GM19452 (cell line): ENCODE measurements around the gene WDR27.
"Not testable (repeated sequence)": the region's sequence is repeated elsewhere in the genome, so short reads cannot be mapped to it uniquely, and the experiment has no call there.

Source experiments
- ATAC-seq: cut with Tn5 transposase; IDR thresholded peaks from one replicate; pipeline ENCODE4 v1.9.1; 2021; ENCODE audit not compliant: unreplicated experiment

WDR27 gene

GRCh38 chr6:169452117-169452868 is 249.5 kb downstream of the WDR27 start:
- ATAC-seq = no peak

DNA sequence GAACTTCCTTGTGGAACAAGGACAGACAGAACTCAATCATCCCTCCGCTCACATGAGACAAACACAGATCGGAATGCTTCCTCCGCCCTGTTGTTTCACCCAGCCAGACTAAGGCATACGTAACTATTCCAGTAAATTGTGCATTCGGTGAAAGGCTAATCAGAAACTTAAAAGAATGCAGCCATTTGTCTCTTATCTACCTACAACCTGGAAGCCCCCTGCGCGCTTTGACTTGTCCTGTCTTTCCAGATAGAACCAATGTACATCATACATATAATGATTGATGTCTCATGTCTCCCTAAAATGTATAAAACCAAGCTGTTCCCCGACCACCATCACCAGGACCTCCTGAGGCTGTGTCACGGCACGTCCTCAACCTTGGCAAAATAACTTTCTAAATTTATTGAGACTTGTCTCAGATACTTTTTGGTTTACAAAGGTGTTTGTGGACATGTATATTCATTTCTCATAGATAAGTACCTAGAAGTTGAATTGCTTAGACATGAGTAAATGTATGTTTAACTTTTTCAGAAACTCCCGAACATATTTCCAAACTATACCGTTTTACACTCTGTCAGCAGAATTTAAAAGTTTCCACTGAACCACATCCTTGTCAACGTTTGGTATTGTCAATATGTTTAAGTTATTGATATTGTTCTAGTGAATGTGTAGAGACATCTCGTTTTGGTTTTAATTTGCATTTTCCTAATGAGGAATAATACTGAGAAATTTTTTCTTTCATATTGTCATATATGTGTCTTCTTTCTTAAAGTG is 250.6 kb downstream of the WDR27 start:
- no peak for ATAC-seq

DNA sequence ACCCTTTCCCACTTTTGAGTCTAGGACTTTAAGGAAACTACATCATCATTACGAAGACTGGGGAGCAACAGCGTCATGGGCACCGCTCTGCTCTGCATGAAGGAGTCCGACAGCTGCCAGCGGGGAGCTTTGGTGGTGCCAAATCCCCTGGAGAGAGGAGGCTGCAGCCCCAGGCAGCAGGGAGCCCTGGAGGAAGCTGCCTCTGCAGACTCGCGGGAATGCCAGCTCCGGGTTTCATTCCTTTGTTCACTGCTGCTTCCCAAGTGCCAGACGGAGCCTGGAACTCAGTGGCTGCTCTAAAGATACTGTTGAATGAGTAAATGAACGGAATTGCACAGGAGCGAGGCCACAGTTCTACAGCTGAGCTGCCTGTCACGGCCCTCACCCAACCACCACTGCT is 251.7 kb downstream of the WDR27 start:
- no peak for ATAC-seq

GRCh38 chr6:169449221-169449620 is 252.6 kb downstream of the WDR27 start:
- ATAC-seq = no peak

GRCh38 chr6:169445661-169446581 is 255.9 kb downstream of the WDR27 start:
- ATAC-seq = no peak

- ATAC-seq = no peak
These were observed 256.6 kb downstream of the WDR27 start for GRCh38 chr6:169445227-169445626.

DNA sequence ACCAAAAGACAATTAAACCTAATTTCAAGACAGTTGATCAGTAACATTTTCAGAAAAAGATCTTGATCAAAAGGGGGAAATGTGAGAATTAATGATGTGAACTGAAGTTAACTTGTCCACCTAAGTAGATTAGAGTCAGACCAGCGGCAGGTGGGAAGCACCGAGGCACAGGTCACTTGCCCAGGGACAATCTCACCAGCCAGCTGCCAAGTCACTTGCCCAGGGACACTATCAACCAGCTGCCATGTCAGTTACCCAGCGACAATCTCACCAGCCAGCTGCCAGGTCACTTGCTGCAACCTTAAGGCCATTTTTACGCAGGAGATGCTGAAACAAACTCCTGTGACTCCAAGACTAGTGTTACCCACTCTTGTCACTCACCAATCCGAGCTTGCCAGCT is 260.5 kb downstream of the WDR27 start:
- ATAC-seq = no peak

DNA sequence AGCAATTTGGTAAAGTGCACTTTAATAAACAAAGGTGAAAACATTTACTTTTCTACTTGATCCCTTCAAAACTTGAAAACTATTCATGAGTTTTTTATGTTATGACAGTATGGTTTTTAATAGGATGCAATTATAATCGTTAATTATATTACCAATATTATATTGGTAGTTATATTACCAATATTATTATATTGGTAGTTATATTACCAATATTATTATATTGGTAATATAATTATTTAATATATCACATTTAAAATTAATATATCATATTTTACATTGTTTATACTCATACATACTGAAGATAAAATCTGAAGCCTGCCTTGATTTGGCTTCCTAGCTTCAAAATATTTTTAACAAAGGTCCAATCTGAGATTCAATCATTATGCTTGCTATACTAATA is 262.1 kb downstream of the WDR27 start:
- ATAC-seq = no peak

GRCh38 chr6:169434554-169434953 is 267.3 kb downstream of the WDR27 start:
- ATAC-seq = not testable (repeated sequence)

- ATAC-seq = no peak
These were observed 272.8 kb downstream of the WDR27 start for GRCh38 chr6:169429001-169429400.

DNA sequence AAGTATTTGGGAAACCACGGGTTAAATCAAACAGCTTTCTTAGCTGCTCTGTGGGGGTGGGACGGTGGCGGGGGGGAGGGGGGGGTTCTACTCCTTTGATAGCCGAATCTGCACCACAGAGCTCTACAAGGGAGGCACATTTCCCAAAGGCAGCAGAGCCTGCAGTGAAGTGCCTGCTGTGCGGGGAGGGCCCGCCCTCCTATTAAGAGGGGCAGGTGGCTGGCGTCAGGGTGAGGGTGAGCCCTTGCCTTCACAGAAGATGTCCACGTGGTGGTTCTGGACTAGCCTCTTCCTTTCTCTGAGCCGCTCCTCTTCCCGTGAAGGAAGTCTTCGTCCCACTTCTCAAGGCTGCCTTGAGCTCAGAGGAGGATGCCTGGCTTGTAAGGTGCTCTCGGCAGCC is 273.3 kb downstream of the WDR27 start:
- no peak for ATAC-seq

DNA sequence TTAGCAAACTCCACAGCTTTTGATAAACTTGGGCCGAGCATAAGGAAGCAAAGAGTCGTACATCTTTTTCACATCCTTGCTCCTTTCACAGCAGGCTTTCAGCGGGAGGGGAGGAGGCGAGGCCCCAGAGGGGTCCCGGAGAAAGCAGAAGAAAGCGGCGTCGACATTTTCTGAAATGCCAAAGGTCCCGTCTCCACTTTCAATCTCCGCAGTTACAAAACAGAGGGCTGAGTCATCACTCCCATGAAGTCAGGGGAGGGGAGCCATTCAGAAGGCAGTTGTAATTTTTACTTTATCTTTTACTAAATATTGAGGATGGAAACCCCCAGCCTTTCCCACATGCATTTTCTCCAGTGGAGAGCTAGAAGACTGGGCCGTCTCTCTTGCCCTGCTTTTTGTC is 274.0 kb downstream of the WDR27 start:
- no peak for ATAC-seq

DNA sequence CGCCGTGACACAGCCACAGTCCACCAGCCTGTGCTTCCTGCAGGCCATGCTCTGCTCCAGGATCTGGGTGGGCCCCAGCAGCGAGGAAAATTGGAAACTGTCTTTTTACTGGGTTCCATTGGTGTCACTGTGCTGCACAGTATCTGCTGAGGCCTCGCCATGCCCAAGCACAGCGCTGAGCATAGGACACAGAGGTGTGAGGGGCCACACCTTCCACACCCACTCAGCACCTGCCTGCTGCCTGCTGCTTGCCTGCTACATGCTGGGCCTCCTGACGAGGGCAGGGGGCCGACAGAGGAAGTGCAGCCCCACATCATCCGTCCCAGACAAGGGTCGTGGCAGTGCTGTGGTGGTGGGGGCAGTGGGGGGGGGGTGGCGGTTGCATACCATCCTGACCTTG is 275.2 kb downstream of the WDR27 start:
- ATAC-seq = no peak

DNA sequence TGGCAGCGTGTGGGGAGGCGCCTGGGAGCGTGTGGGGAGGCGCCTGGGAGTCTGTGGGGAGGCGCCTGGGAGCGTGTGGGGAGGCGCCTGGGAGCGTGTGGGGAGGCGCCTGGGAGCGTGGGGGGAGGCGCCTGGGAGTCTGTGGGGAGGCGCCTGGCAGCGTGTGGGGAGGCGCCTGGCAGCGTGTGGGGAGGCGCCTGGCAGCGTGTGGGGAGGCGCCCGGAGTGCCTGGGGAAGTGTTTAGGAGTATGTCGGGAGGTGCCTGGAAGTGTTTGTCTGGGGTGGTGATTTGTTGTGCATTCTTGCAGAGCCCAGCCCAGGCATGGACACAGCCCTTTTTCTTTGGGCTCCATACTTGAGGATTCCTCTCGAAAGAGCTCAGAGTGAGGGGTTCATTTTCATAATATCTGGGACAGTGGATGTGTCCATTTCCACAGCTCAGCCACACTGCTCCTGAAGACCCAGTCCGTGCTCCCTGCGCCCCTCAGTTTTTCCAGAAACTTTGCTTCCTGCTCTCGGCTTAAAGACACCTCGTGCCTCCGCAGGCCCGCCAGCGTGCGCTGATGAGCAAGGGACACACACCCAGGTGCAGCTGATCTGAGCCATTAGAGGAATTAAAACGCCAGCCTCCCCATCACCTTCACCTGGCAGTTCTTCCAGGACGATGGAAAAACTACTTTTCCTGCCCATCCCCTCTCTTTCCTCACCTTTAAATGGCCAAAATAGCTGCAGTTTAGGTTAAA is 276.0 kb downstream of the WDR27 start:
- ATAC-seq = no peak

DNA sequence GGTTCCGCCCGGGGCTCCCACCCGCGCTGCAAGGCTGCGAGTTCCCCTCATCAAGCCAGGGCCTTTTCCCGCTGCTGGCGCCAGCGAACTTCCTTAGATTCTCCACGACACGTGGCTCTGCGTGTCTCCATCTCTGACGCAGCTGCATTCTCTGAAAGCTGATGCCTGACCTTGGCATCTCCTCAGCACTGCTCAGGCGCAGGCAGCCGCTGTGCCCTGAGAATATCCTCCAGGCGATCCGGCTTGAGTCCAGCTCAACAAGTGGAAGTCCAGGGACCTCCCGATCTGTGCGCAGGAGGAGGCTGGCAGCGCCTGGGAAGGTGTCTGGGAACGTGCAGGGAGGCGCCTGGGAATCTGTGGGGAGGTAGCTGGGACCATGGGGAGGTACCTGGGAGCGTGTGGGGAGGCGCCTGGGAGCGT is 277.0 kb downstream of the WDR27 start:
- ATAC-seq = no peak

DNA sequence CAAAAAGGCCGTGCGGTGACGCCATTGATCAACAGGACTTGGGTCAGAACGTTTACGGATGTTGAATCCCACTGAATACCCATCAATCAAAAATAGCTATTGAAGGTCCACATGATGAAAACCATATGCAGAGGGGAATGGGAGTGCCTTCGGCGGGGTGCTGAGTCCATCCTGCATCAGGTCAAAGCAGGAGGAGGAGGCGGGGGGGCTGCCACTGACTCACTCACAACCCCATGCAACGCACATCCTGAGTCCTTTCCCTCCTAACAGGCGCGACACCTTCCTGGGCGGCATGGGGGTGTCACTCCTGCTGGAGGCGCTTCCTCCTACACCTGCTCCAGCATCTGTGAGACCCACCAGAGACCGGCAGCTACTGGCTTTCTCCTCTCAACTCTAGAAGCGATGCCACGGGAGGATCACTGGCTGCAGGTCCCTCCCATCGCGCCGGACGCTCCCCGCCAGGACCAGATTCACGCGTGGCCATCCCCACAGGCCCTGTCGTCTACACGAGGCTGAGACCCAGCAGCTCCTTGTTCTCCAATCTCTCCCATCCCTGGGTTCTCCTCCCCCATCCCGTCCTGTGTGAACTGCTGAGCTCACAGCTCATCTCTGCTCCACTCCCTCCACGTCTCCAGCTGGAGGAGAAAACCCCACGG is 277.6 kb downstream of the WDR27 start:
- ATAC-seq = no peak

GRCh38 chr6:169421586-169422264 is 280.1 kb downstream of the WDR27 start:
- ATAC-seq = no peak

DNA sequence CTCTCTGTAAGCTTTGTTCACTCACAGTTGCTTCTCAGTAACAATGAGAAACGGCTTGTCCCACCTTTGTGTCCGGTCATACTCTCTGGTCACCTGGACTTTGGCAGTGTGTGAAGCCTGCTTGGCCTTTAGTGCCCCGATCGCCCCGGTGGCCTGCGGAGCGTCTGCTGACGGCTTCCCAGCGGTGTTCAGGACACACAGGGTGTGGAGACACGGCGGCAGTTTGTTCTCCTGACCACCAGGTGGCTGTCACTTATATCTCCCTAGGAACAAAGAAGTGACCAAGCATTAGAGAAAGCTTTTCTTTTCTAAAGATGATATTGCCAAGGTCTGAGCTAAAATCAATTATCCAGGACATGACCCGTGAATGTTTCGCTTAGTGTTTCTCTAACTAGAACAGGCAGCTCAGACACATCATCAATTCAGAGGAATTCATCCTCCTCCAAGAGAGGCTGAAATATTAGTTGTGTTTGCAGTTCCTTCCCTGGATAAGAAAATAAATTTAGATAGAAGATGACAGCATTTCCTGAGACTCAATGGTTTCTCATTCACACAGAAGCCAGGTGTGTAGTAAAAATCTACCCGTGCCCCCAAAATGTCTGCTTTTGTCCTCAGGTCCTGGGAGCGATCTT is 280.8 kb downstream of the WDR27 start:
- no peak for ATAC-seq

GRCh38 chr6:169417101-169417500 is 284.7 kb downstream of the WDR27 start:
- ATAC-seq = no peak
